Measurements from ENCODE around the gene FLYWCH1.

The FLYWCH1 gene

DNA sequence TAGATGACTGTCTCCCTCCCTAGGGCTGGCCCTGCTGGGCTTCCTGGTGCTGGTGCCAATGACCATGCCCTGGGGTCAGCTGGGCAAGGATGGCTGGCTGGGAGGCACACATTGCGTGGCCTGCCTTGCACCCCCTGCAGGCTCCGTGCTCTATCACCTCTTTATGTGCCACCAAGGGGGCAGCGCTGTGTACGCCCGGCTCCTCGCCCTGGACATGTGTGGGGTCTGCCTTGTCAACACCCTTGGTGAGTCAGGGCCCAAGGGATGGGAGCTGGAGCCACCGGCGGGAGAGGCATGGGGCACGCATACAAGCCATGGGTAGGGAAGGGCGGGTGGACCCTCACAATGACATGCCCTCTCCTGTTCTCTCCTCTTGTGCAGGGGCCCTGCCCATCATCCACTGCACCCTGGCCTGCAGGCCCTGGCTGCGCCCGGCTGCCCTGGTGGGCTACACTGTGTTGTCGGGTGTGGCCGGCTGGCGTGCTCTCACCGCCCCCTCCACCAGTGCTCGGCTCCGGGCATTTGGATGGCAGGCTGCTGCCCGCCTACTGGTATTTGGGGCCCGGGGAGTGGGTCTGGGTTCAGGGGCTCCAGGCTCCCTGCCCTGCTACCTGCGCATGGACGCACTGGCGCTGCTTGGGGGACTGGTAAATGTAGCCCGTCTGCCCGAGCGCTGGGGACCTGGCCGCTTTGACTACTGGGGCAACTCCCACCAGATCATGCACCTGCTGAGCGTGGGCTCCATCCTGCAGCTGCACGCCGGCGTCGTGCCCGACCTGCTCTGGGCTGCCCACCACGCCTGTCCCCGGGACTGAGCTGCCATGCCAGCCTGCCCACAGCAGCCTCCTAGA lies 59.6 kb downstream of the FLYWCH1 start:
- no peak for DNase-seq

DNA sequence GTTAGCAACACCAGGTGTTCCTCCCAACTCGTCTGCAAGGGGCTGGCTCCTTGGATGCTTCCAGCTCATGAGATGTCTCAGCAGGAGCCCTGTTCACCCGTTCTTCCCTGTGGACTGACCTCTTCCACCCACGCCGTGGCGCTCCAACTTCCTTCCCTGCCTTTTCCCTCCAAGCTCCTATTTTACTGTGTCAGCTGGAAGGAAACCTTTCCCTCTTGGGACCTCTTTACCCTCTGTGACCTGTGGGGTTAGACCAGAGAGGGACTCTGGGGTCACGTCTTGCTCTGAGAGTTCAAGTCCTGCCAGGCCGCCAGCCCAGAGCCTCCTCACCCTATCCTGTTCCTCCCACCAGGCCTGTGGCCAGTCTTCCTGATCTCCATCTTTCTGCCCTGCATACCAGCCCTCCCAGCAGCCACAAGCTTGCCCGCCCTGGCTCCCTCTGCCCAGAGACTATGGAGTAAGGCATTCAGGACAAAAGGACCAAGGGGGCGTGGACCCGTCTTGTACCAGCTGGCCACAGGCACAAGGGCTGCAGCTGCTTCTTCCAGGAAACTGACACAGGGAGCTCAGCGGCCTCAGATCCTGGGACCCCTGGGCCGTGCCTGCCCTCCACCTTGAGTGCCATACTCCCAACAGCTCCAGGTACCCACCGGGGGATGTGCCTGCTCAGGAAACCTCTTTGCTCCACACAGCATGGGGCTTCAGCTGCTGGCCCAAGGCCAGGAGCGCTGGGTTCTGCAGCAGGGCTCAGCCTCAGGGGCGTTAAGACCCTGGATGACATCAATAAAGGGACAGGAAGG lies 60.5 kb downstream of the FLYWCH1 start:
- no peak for DNase-seq

DNA sequence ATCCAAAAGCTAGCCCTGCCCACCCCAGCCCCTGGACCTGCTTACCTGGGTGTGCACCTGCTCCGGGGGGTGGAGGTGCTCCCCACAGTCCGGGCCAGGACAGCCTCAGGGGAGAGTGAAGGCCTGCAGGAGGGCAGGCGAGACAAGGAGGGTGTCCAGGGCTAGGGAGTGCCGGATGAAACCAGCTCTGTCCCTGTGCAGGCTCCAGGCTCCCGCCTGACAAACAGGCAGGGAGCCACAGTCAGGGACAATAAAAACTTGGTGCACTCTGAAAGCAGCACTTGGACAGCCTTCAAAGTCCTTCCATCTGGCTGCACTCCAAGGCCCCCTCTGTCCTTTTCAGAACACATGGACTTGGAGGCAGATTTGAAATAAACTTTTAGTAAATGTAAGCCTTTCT lies 61.4 kb downstream of the FLYWCH1 start:
- DNase-seq, result no peak

DNA sequence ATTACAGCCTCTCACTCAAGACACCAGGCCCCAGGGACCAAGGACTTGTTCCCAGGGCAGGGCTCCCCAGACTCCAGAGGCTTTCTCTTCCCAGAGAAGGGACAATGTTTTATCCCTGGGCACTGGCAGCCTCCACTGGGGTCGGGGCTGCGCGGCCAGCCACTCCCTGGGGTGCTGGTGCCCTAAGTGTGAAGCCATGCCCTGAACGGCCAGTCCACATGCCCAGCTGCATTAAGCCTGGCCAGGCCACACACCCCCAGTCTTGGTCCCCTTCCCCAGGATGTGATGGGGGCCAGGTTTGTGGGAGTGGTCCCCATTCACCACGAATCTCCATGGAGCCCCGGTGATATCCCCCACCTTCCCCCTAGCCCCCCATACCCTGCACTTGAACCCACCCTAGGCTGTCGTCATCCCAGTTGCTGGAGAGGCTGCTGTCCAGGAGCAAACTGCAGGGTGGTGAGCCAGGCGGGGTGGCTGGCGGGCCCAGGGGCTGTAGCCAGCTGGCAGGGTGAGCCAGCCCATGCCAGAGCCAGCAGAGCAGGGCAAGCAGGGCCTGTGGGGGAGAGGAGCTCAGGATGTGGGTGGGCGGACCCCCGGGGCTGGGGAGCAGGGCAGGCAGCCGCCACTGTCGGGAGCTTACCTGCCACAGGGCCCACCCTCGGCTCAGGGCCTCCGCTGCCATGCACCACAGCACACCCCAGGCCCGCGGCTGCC lies 62.0 kb downstream of the FLYWCH1 start:
- no peak for DNase-seq

DNA sequence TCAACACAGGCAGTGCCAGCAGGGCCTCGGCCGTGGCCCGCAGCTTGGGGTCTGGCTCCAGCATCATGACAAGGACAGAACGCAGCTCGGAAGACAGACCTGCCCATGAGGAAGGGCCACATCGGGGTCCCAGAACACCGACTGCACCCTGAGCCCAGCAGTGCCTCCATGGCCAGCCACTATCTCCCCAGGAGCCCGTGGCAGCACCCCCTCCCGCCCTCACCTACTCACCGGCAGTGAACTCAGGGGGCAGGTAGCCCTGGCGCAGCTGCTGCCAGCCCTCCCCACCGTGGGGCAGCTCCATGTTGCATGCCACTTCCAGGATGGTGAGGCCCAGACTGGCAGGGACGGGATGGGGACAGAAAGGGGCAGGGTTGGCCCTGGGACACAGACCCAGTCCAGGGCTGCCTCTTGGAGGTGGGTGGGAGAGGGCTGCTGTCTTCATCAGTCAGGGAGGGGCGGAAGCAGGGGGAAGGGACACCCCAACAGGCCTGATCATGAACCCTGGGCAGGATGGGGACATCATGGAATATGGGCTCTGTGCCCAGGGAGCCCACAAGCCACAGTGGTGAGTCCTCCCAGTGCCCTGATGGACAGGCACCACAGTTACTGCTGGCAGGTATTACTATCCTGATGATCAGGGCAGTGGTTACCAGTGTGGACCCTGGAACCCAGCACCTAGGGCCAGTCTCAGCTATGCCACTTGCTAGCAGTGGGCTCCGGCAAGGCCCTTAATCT lies 62.8 kb downstream of the FLYWCH1 start:
- no peak for DNase-seq

DNA sequence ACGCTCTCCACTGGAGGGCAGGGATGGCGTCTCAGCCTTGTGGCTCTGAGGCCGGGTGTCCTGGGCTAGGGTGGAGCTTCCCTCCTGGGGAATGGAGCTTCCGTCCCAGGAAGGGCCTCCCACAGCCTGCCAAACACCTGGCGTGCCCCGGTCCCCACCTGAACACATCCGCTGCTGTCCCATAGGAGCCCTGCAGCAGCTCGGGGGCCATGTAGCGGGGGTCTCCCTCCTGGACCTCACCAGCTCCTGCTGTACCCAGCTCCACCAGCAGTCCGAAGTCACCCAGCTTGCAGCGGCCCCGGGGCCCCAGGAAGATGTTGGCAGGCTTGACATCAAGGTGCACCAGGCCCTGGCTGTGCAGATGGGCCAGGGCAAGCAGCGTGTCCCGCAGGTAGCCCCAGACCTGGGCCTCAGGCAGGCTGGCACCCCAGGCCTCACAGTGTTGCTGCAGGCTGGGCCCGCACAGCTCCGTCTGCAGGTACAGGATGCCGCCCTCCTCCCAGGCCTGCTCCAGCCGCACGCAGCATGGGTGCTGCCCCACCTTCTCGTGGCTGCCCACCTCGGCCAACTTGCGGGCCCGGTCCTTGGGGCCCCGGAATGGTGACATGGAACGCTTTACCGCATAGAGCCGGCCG lies 63.5 kb downstream of the FLYWCH1 start:
- no peak for DNase-seq

DNA sequence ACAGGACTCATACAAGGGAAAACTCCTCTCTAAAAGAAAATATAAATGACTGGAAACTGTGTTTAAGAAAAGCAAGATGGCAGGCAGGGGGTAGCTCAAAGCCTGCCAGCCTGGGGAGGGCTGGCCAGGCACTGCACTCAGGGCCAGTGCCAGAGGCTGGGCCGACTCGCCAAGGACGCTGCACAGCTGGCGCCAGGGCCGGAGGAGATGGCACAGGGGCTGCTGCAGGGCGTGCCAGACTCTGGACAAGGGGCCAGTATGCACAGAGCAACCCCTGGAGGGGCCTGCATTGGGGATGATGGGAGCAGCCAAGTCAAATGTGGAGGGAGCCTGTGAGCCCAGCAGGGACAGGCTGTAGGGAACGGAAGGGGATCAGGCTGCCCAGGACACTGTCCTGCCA lies 64.5 kb downstream of the FLYWCH1 start:
- DNase-seq, result no peak

DNA sequence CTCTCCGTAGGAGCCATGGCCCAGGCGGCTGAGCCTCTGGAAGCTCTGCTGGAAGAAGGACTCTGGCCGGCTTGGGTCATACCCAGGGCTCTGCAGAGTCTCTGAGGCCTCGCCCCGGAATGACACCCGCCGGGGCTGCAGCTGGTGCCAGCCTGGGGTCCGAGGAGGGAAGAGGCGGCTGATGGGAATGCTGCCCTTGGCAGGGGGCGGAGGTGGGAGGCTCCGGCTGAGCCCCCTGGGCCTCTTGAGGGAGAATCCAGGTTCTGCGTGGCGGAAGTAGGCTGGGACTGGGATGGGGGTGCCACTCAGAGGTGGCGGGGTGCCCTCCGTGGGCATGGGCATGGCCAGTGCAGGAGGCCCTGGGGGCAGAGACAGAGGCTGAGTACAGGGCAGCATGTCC lies 64.9 kb downstream of the FLYWCH1 start:
- DNase-seq, result no peak

DNA sequence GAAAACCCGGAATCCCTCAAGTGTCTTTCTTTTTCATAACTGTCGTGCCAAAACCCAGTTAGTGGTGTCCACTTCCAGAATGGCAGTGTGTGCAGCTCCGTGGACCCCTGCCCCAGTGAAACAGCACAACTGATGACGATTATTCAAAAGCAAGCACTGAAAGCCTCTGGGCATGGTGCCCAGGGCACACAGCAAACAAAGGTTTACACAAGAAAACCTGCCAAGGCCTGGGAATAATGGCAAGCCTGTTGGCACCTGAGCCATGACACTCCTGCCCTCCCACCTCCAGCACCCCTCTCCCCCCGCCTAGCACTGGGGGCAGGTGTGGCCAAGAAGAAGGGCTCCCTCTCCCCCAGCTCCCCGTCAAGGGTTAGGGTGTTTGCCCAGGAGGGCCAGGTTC lies 65.7 kb downstream of the FLYWCH1 start:
- no peak for DNase-seq

DNA sequence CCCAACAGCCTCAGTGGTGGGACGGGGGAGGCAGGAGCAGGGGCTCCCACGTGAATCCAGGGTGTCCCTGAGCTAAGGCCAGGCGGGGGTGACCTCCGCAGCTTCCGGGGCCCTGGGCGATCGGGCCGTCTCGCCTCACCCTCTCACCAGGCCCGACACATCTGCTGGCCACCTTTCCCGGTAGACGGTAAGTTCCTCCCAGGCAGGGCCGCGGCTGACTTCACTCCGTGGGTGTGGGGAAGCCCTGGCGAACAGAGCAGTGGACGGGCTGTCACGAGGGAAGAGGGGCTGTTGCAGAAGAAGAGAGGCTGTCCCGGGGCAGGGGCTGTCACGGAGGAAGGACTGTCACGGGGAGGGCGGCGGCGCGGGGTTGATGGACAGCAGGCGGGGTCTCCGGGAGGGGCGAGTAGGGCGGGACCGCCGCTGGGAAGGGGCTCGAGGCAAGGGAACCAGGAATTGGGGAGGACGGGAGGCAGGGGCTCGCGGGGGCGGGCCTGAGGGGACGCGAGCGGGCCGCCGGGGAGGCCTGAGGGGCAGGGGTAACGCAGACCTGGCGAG lies 68.0 kb downstream of the FLYWCH1 start:
- no peak for DNase-seq

DNA sequence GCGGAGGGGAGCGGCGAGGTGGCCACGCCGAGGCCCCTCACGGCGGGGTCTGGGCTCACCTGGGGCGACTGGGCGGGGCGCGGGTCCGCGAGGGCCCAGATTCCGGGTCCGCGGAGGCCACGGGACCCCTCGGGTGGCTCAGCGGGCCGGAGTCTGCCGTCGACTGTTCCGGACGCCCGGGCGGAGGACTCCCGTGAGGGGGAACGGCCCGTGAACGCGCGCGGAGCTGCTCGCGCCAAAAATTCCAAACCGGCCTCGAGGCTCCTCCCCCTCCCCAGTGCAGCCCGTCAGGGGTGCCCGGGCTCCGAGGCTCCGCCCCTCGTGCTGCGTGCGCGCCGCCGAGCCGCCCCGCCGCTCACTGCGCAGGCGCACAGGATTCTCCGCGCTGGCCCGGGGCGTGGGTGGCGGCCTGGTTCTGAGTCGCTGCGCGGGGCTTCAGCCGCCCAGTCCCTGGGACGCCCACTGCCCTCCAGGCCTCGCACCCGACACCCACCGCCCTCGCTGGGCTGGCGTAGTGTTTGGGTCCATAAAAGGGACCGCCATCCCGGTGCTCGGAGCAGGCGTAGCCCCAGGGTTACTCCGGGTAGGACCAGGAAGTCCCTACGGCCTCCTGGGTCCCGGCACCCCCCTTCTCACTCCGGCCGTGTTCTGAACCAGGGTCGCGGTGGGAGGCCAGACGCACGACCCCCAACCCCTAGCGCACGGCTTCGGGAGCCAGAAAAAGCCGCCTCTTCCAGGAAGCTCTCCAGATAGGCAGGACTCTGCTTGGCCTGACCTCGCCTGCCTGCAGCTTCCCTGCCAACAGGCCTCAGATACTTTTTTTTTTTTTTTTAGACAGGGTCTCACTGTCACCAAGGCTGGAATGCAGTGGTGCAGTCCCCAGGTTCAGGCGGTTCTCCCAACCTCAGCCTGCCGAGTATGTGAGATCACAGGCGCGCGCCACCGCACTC lies 68.8 kb downstream of the FLYWCH1 start, which contains the start of gene PKMYT1:
Gene PKMYT1, minus strand, starts transcription at position 220 of the 950 bp plus-strand sequence. CDS start 789 bp downstream, outside the sequence.
- DNase-seq, result peak; percentile 93 to 94

DNA sequence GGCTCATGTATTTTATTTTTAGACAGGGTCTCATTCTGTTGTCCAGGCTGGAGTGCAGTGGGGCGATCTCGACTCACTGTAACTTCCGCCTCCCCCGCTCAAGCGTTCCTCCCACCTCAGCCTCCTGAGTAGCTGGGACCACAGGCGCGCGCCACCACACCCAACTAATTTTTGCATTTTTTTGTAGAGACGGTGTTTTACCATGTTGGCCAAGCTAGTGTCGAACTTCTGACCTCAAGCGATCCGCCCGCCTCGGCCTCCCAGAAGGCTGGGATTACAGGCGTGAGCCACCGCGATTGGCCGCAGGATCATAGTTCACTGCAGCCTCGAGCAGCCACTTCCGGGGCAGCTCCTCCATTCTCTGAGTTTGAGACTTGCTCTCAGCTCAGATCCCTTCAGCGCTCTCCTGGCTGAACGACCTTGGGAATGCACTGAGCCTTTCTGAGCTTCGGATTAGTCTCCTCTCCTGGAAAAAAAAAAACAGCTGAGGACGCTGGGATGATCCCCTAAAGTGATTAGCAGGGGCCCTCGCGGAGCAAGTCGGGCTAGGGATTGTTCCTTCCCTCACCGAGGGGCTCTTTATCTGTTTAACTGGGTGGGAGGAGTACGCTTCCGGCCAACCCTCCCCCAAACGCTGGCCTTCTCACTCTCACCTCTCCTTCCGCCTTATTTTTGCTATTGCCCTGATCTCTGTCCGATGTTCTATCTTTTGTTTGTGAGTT lies 69.6 kb downstream of the FLYWCH1 start:
- DNase-seq, result no peak

DNA sequence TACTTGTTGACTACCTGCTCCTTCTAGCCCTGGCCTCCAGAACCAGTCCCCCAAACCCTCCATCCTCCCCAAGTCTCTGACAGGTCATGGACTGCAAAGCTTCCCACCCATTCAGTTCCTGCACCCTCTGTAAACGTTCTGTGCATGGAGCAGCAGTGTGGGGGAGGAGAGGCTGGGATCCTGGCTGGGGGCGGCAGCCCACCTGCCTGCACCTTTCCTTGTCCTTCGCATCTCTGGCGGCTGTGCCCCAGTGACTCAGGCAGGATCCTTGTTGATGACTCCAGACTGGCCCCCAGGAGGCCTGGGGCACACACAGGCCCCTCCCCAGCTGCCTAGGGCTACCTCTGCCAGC lies 70.1 kb downstream of the FLYWCH1 start:
- no peak for DNase-seq

DNA sequence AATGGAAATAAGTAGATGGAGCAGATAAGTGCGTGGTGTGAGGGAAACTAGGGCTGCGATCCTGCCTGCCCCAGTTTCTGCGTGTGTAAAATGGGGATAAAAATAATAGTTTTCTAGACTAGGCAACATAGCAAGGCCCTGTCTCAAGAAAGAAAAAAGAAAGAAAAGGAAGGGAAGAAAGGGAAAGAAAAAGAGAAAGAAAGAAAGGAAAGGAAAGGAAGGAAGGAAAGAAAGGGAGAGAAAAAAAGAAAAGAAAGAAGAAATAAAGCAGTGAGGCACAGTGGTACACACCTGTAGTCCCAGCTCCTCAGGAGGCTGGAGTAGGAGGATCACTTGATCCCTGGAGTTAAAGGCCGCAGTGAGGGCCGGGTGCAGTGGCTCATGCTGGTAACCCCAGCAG lies 70.7 kb downstream of the FLYWCH1 start:
- no peak for DNase-seq

DNA sequence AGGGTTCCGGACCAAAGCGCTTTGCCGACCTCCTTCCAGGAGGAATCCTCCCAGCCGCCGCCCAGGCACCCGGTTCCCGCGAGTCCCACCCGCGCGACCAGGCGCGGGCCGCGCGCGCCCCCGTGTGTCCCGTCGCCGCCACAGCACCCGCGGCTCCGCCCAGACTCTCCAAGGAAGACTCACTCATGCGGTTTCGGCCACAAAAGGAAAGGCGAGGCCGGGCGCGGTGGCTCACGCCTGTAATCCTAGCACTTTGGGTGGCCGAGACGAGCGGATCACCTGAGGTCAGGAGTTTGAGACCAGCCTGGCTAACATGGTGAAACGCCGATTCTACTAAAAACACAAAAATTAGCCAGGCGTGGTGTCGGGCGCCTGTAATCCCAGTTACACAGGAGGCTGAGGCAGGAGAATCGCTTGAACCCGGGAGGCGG lies 72.0 kb downstream of the FLYWCH1 start:
- DNase-seq, result peak; percentile 69

DNA sequence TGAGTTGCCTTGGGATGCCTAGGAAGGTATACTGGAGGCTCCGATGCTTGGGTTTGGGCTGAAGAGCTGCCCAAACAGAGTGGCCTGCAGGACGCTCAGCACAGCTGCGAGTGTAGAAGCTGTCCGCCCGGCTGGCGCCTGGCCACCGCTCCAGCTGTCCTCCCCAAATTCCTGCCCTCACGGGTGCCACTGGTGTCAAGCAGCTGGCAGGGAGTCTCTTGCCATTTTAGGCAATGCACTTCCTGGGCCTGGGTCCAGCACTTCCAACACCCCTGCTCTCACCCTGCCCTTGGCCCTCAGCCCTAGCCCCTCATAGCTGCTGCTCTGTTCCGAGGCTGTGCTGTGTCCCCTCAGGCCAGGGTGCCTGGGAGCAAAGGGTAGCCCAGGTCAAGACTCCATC lies 73.7 kb downstream of the FLYWCH1 start:
- no peak for DNase-seq

DNA sequence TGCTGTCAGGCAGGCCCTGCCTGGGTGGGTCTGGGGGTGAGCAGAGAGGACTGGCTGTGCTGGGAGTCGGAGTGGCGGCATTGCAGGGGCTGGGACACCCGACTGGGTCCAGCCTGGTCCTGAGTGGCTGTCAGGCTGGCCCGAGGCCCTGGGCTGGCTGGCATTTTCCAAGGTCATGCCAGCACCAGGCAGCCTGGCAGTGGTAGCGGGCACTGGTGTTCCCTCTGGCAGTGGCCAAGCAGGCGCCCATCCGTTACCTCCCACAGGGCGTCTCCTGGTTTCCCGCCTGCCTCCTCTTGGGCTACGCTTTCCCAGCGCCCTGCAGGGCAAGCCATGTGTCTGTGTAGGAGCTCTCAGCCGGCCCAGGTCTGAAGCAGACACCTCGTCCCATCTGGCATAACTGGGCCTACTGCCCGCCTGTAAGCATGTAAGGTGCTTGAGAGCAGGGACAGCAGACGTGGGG lies 74.2 kb downstream of the FLYWCH1 start:
- DNase-seq, result no peak

DNA sequence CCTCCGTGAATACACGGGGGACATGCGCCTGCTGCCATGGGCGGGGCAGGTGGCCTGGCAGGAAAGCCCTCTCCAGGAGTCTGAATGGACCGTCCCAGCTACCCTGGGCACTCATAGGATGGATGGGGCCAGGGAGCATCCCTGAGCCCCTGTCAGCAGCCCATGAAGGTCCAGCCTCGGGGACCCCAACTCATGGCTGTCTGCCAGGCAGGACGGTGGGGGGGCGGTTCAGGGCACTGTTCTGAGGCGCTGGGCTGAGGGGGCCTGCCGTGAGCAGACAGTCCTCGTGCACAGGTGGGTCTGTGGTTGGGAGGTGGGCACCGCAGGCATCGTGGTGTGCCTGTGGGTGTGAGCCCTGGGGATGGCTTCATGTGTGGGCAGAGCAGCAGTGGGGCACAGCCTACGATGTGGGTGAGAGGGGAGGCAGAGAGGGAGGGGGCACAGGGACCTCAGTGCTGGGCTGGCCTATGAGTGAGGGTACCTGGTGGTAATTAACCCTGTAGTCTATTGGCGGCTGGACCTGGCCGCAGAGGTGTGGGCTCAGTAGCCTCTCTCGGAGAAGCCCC lies 75.0 kb downstream of the FLYWCH1 start:
- DNase-seq, result no peak

DNA sequence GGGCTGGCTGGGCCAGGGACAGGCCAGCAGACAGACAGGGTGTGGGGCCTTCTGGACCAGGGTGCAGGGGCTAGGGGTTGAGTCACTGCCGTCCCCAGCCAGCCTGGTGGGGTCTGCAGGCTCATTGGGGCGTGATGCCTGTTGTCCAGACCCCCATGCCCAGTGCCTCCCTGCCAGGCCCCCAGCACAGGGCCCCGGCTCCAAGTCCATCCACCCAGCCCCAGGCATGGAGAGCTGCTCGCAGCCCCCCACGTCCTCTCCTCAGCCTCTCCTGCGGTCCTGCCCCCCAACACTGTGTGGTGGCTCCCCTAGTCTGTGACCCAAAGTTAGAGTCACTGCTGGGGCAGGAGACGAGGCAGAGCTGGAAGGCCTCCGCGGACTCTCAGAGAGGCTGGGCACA lies 75.6 kb downstream of the FLYWCH1 start:
- no peak for DNase-seq

DNA sequence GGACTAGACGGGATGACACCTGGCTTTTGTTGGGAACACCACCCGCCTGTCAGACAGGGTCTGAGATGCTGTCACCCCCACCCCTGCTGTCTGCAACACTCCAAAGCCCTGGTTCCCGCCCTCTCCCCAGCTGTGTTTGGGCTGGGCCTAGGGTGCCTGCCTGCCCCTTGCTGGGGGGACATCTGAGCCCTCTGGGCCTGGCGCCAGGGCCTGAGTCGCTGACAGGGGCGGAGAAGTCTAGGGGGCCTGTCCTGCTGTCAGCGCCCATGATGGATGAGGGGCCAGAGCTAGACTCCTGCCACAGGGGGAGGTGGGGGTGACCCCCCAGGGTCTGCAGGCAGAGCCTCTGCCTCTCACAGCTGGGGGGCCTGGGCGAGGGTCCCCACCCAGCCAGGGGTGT lies 76.1 kb downstream of the FLYWCH1 start:
- no peak for DNase-seq

Data from CD4-positive, alpha-beta T cell treated with Interleukin-4 for 1 hour (primary cell).